GM23248 (cell line): ENCODE data around the gene FREY1. TPM values are rescaled to one million over a fixed set of nuclear protein-coding genes. Genes with fewer than 3 reads are reported as not detected.

ENCODE experiments used
- DNase-seq: peaks from one replicate; pipeline ENCODE4 v3.0.0-alpha.2; 2015
- H2AFZ ChIP-seq: fragments of 200-600 bp; sonication (generic); 2 replicates; pipeline ENCODE4 v1.6.1; 2016; ENCODE audit warnings: antibody characterized with exemption
- H3F3A ChIP-seq: fragments of 200-600 bp; sonication (generic); 2 replicates; pipeline ENCODE4 v1.6.1; 2016; ENCODE audit warnings: mild to moderate bottlenecking, antibody characterized with exemption, mixed run types; ENCODE audit not compliant: insufficient read depth
- H3K27ac ChIP-seq: fragments of 200-600 bp; sonication (generic); 2 replicates; pipeline ENCODE4 v1.5.1; 2016; ENCODE audit warnings: mild to moderate bottlenecking
- H3K27me3 ChIP-seq: fragments of 200-600 bp; sonication (generic); replicated peaks from 2 replicates; pipeline ENCODE4 v1.6.1; 2016; ENCODE audit warnings: mild to moderate bottlenecking; ENCODE audit not compliant: insufficient read depth
- H3K36me3 ChIP-seq: fragments of 200-600 bp; sonication (generic); 2 replicates; pipeline ENCODE4 v1.6.1; 2016; ENCODE audit warnings: low read depth, mild to moderate bottlenecking
- H3K4me1 ChIP-seq: fragments of 200-600 bp; sonication (generic); 2 replicates; pipeline ENCODE4 v1.6.1; 2016; ENCODE audit warnings: mild to moderate bottlenecking; ENCODE audit not compliant: insufficient read depth
- H3K4me2 ChIP-seq: fragments of 200-600 bp; sonication (generic); one replicate; pipeline ENCODE4 v1.6.1; 2016; ENCODE audit warnings: mild to moderate bottlenecking; ENCODE audit not compliant: unreplicated experiment
- H3K4me3 ChIP-seq: fragments of 200-600 bp; sonication (generic); 2 replicates; pipeline ENCODE4 v1.5.1; 2016; ENCODE audit warnings: mild to moderate bottlenecking
- H3K79me2 ChIP-seq: fragments of 200-600 bp; sonication (generic); 2 replicates; pipeline ENCODE4 v1.6.1; 2016; ENCODE audit warnings: mild to moderate bottlenecking; ENCODE audit not compliant: insufficient read depth
- H3K9ac ChIP-seq: fragments of 200-600 bp; sonication (generic); 2 replicates; pipeline ENCODE4 v1.6.1; 2016; ENCODE audit warnings: mild to moderate bottlenecking
- H3K9me2 ChIP-seq: fragments of 200-600 bp; sonication (generic); 2 replicates; pipeline ENCODE4 v1.6.1; 2016; ENCODE audit warnings: mixed run types, mild to moderate bottlenecking, moderate library complexity; ENCODE audit not compliant: insufficient read depth
- H3K9me3 ChIP-seq: fragments of 200-600 bp; sonication (generic); one replicate; pipeline ENCODE4 v1.6.1; 2017; ENCODE audit warnings: low read depth
- H4K20me1 ChIP-seq: fragments of 200-600 bp; sonication (generic); 2 replicates; pipeline ENCODE4 v1.6.0; 2016; ENCODE audit not compliant: insufficient read depth
- EZH2 ChIP-seq: fragments of 200-600 bp; sonication (generic); IDR thresholded peaks from 2 replicates; pipeline ENCODE4 v1.6.1; 2018; ENCODE audit warnings: antibody characterized with exemption, mild to moderate bottlenecking; ENCODE audit not compliant: insufficient read depth, poor library complexity, severe bottlenecking
- EZH2phosphoT487 ChIP-seq: fragments of 200-600 bp; sonication (generic); IDR thresholded peaks from 2 replicates; pipeline ENCODE4 v1.6.1; 2018; ENCODE audit warnings: antibody characterized with exemption, moderate library complexity, mild to moderate bottlenecking, low read depth; ENCODE audit not compliant: insufficient read depth
- WGBS, 2 experiments: methylation state at CpG; one replicate each; pipeline ENCODE4 v1.1.6; 2015 to 2017; ENCODE audit warnings: low lambda C conversion rate in 2 of 2, low coverage in 1 of 2; ENCODE audit errors: missing lambda C conversion rate in 2 of 2; 5-methylcytosine and 5-hydroxymethylcytosine counted together
- in situ Hi-C: fragments of 300-500 bp; cut with MboI; formaldehyde crosslinking; loops from 2 replicates; pipeline ENCODE4 v1.15.0; 2020
- polyA plus RNA-seq: library from polyadenylated mRNA; unstranded; fragments of >200 nt; fragmentation: Nextera tagmentation; extraction: Ambion mirVana; gene quantifications from 2 replicates; pipeline ENCODE4 v1.2.1, GENCODE V29; 2016
- total RNA-seq: library from RNA; depleted of rRNA; stranded (reverse); fragments of >200 nt; shearing (Covaris generic); gene quantifications from 2 replicates; pipeline ENCODE4 v1.2.3, GENCODE V29; 2014

Gene FREY1
- total and polyA plus RNA-seq, 2 experiments from 2014 or later: not detected

GRCh38 chr11:45892856-45893255, 14.2 kb downstream of the FREY1 start:
- Histone ChIP-seq H3K4me2 (no peak overlapping the region), H3K4me3 (no peak overlapping the region), H3K27me3 (no peaks in the 10 kb centered on the region), H3K27ac (no peak overlapping the region), H4K20me1 (no peaks in the 10 kb centered on the region), H3K36me3 (no peaks in the 10 kb centered on the region), H3F3A (no peaks in the 10 kb centered on the region), H3K9ac (no peak overlapping the region), H3K9me2 (no peaks in the 10 kb centered on the region), H3K79me2 (no peaks in the 10 kb centered on the region), H3K4me1 (no peaks in the 10 kb centered on the region), H2AFZ (no peak overlapping the region), H3K9me3 (no peaks in the 10 kb centered on the region)
- in situ Hi-C loops: no loop called here
- no peak for DNase-seq
- WGBS, 2 experiments: 35 to 37% methylated on average over 5 of the region's 5 CpGs
- TF ChIP-seq EZH2 (no peak), EZH2phosphoT487 (no peak)

- Histone ChIP-seq H3K27ac (no peak overlapping the region), H3K9me2 (no peaks in the 10 kb centered on the region), H3K9ac (no peak overlapping the region), H2AFZ (no peak overlapping the region), H3K9me3 (no peaks in the 10 kb centered on the region), H3F3A (no peaks in the 10 kb centered on the region), H3K36me3 (no peaks in the 10 kb centered on the region), H4K20me1 (no peaks in the 10 kb centered on the region), H3K4me1 (no peaks in the 10 kb centered on the region), H3K79me2 (no peaks in the 10 kb centered on the region), H3K4me3 (no peak overlapping the region), H3K4me2 (no peak overlapping the region), H3K27me3 (no peaks in the 10 kb centered on the region)
- no peak for DNase-seq
- WGBS, 2 experiments: 72 to 75% methylated on average over 9 of the region's 9 CpGs
- in situ Hi-C loops: no loop called here
- TF ChIP-seq EZH2phosphoT487 (no peak), EZH2 (no peak)
Observed at GRCh38 chr11:45890886-45891550, 16.1 kb downstream of the FREY1 start.

- no peaks in the 10 kb centered on the region for H3K9me2 ChIP-seq
- no peaks in the 10 kb centered on the region for H3K9me3 ChIP-seq
- no peak overlapping the region for H3K9ac ChIP-seq
- no peaks in the 10 kb centered on the region for H4K20me1 ChIP-seq
- in situ Hi-C loops: no loop called here
- DNase-seq: no peak
- no peaks in the 10 kb centered on the region for H3K4me1 ChIP-seq
- H3K4me2 ChIP-seq: no peak overlapping the region
- no peak overlapping the region for H3K27ac ChIP-seq
- H3K36me3 ChIP-seq: no peaks in the 10 kb centered on the region
- no peaks in the 10 kb centered on the region for H3F3A ChIP-seq
- TF ChIP-seq EZH2phosphoT487 (no peak), EZH2 (no peak)
- WGBS, 2 experiments: 67 to 76% methylated on average over 9 of the region's 9 CpGs
- no peaks in the 10 kb centered on the region for H3K79me2 ChIP-seq
- no peak overlapping the region for H3K4me3 ChIP-seq
- H2AFZ ChIP-seq: no peak overlapping the region
- no peaks in the 10 kb centered on the region for H3K27me3 ChIP-seq
Observed at GRCh38 chr11:45889966-45890365, 17.1 kb downstream of the FREY1 start.

- Histone ChIP-seq H3F3A (no peaks in the 10 kb centered on the region), H3K36me3 (no peaks in the 10 kb centered on the region), H3K9me2 (no peaks in the 10 kb centered on the region), H3K4me3 (no peak overlapping the region), H3K4me2 (no peak overlapping the region), H4K20me1 (no peaks in the 10 kb centered on the region), H3K27me3 (no peaks in the 10 kb centered on the region), H2AFZ (no peak overlapping the region), H3K27ac (no peak overlapping the region), H3K4me1 (no peaks in the 10 kb centered on the region), H3K9ac (no peak overlapping the region), H3K79me2 (no peaks in the 10 kb centered on the region), H3K9me3 (no peaks in the 10 kb centered on the region)
- WGBS, 2 experiments: 68 to 74% methylated on average over 8 of the region's 8 CpGs
- no peak for DNase-seq
- TF ChIP-seq EZH2: no peak
- no peak for TF ChIP-seq EZH2phosphoT487
- in situ Hi-C loops: no loop called here
Observed at GRCh38 chr11:45889555-45889954, 17.5 kb downstream of the FREY1 start.
